Measurements from ENCODE around the gene PCDHGC5. TPM values are rescaled to one million over a fixed set of nuclear protein-coding genes. Genes with fewer than 3 reads are reported as not detected.
A peak's percentile ranks its signal among the peaks of the same experiment; 100 is the strongest.

The PCDHGC5 gene
- total and polyA plus RNA-seq, 7 donors: 0.08 to 1.2 (median 0.65) TPM; not detected in 1

- no peaks in the 10 kb centered on the region for H3K36me3 ChIP-seq (ENCODE audit: insufficient read depth in 1 of 2, low read depth in 1 of 2)
- 98 to 99% (median 98%) methylated on average over 3 of the region's 3 CpGs for WGBS, 3 donors
- ATAC-seq: no peak
Observed at GRCh38 chr5:141465351-141465750, 23.5 kb upstream of the PCDHGC5 start.

DNA sequence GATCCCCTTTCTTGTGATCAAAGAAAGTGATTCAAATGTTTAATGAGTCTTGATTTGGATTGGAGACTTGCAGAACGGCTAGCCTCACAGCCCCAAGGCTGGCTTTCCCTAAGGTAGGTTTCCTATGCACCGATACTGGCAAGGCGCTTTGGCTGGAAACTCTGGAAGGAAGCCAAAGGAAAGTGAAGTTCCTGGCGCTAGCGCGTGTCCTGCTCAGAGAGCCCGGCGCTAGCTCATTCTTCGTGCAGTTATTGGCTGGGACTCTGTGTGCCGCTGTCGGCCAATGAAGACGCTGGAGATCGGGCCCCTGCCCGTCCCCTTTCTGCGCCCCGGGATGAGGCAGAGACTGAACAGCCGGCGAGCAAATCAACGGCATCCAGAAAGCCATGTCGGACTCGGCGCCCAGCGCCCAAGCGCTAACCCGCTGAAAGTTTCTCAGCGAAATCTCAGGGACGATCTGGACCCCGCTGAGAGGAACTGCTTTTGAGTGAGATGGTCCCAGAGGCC lies 13.2 kb upstream of the PCDHGC5 start, which contains the start of gene PCDHGC3:
Gene PCDHGC3 (plus strand): TSS at position 342 of the 507 bp plus-strand sequence. CDS start 151 bp downstream, at position 493.
- Histone ChIP-seq H3K27me3 (ENCODE audit: insufficient read depth in 3 of 3, low read length in 2 of 3) (peaks cover 0 to 6% (median 0%) of the 10 kb centered on the region in 3 donors), H3K4me1 (peaks cover 38% of the 10 kb centered on the region)
- peak; percentile 98 for ATAC-seq

More at GRCh38 chr5:141465351-141465750, 23.5 kb upstream of the PCDHGC5 start:
- no peaks in the 10 kb centered on the region for H3K9me3 ChIP-seq
- intact Hi-C loops (cut with DNase I): no loop called here
- H3K4me1 ChIP-seq: no peaks in the 10 kb centered on the region
- no peak for TF ChIP-seq CTCF (IDR thresholded peaks at IDR 0.05)
- H3K27ac ChIP-seq: no peak overlapping the region
- no peak overlapping the region for H3K4me3 ChIP-seq
- DNase-seq: no peak
- H3K27me3 ChIP-seq (ENCODE audit: insufficient read depth in 3 of 3, low read length in 2 of 3): no peaks in the 10 kb centered on the region

GRCh38 chr5:141476132-141476911 lies 12.6 kb upstream of the PCDHGC5 start:
- TF ChIP-seq CTCF (IDR thresholded peaks at IDR 0.05): no peak
- peaks cover 0 to 6% (median 0%) of the 10 kb centered on the region in 3 donors for H3K27me3 ChIP-seq (ENCODE audit: insufficient read depth in 3 of 3, low read length in 2 of 3)
- H3K9me3 ChIP-seq: no peaks in the 10 kb centered on the region
- peak overlapping the region; percentile 77 for H3K4me3 ChIP-seq
- DNase-seq (peak; percentile 73 to 84), ATAC-seq (peak; percentile 52 to 73 (median 58))
- peak overlapping the region; percentile 81 for H3K27ac ChIP-seq
- peaks cover 38% of the 10 kb centered on the region for H3K4me1 ChIP-seq
- no peaks in the 10 kb centered on the region for H3K36me3 ChIP-seq (ENCODE audit: insufficient read depth in 1 of 2, low read depth in 1 of 2)
- WGBS, 3 donors: 0 to 1% (median 1%) methylated on average over 58 of the region's 58 CpGs
- intact Hi-C loops (cut with DNase I): loop anchor here (5.0 kb wide), 2 partner anchors 36 to 44 kb away; partner anchors contain the start of gene PCDHGA12 (in 1 of the 2)

More for the DNA sequence above, 13.2 kb upstream of the PCDHGC5 start, which contains the start of gene PCDHGC3:
- Histone ChIP-seq H3K9me3 (no peaks in the 10 kb centered on the region), H3K36me3 (ENCODE audit: insufficient read depth in 1 of 2, low read depth in 1 of 2) (no peaks in the 10 kb centered on the region), H3K4me3 (peak within 1 kb of the TSS; percentile 77), H3K27ac (peak within 1 kb of the TSS; percentile 81)
- WGBS, 3 donors: 1% methylated on average over 27 to 28 of the region's 28 CpGs
- intact Hi-C loops (cut with DNase I): loop anchor here (2.0 to 5.0 kb wide), 3 partner anchors 37 to 49 kb away; partner anchors contain the start of gene PCDHGA12 (in 1 of the 2)
- peak; percentile 92 to 96 for DNase-seq
- TF ChIP-seq CTCF (IDR thresholded peaks at IDR 0.05): peak; percentile 29

GRCh38 chr5:141477044-141477575 lies 11.8 kb upstream of the PCDHGC5 start:
- 14 to 23% (median 17%) methylated on average over 24 of the region's 24 CpGs for WGBS, 3 donors
- H3K4me1 ChIP-seq: peaks cover 38% of the 10 kb centered on the region
- peaks cover 0 to 6% (median 0%) of the 10 kb centered on the region in 3 donors for H3K27me3 ChIP-seq (ENCODE audit: insufficient read depth in 3 of 3, low read length in 2 of 3)
- H3K27ac ChIP-seq: no peak overlapping the region
- H3K4me3 ChIP-seq: peak overlapping the region; percentile 77
- H3K36me3 ChIP-seq (ENCODE audit: insufficient read depth in 1 of 2, low read depth in 1 of 2): no peaks in the 10 kb centered on the region
- ATAC-seq: no peak
- no peaks in the 10 kb centered on the region for H3K9me3 ChIP-seq
- no peak for DNase-seq
- no peak for TF ChIP-seq CTCF (IDR thresholded peaks at IDR 0.05)
- intact Hi-C loops (cut with DNase I): loop anchor here (5.0 kb wide), 2 partner anchors 35 to 45 kb away; partner anchors contain the start of gene PCDHGA12 (in 1 of the 2)

All from psoas muscle (tissue), 8 donors.